T-helper 17 cell (primary cell): ENCODE results near the gene SLC26A1. TPM values are rescaled to one million over a fixed set of nuclear protein-coding genes. Genes with fewer than 3 reads are reported as not detected.

ENCODE experiments used
- ATAC-seq: fragments of 150-1000 bp; cut with Tn5 transposase; 2 replicates; pipeline ENCODE4 v1.10.0; 2021; ENCODE audit warnings: mild to moderate bottlenecking, moderate library complexity
- DNase-seq, 3 donors: peaks; one replicate each; pipeline versions ENCODE4 v3.0.0 to v3.0.0-alpha.2; 2020 to 2021
- H3K9me3 ChIP-seq: one replicate; pipeline ENCODE4 v1.7.0; 2013; ENCODE audit warnings: low read length, mild to moderate bottlenecking; ENCODE audit not compliant: control insufficient read depth, poor library complexity, severe bottlenecking
- H3K27ac Mint-ChIP-seq: one replicate; pipeline ENCODE4 v1.8.0; 2022; ENCODE audit warnings: mild to moderate bottlenecking, moderate library complexity, mixed read lengths
- H3K27me3 Mint-ChIP-seq: one replicate; pipeline ENCODE4 v1.8.0; 2022; ENCODE audit warnings: mixed read lengths
- H3K36me3 Mint-ChIP-seq: one replicate; pipeline ENCODE4 v1.8.0; 2022; ENCODE audit warnings: low read depth, mixed read lengths
- H3K4me1 Mint-ChIP-seq: one replicate; pipeline ENCODE4 v1.8.0; 2022; ENCODE audit warnings: mild to moderate bottlenecking, mixed read lengths
- H3K4me3 Mint-ChIP-seq: one replicate; pipeline ENCODE4 v1.8.0; 2022; ENCODE audit warnings: mild to moderate bottlenecking, moderate library complexity, mixed read lengths
- total RNA-seq, 4 donors: library from RNA in 2 of 4; stranded (reverse) in 2 of 4; gene quantifications; one replicate each; pipeline ENCODE4 v1.2.3 and lab custom pipeline; 2022 to 2026

Gene SLC26A1
- total RNA-seq, 2 donors from 2014 or later, result 0.21 TPM; not detected in 1

- Mint-ChIP-seq H3K4me1 (peaks cover 3% of the 10 kb centered on the region), H3K4me3 (no peak overlapping the region), H3K27me3 (no peaks in the 10 kb centered on the region), H3K27ac (no peak overlapping the region), H3K36me3 (no peaks in the 10 kb centered on the region)
- H3K9me3 ChIP-seq, result no peaks in the 10 kb centered on the region
- DNase-seq (no peak), ATAC-seq (no peak)
Measured at GRCh38 chr4:955161-955921, 37.9 kb downstream of the SLC26A1 start.

DNA sequence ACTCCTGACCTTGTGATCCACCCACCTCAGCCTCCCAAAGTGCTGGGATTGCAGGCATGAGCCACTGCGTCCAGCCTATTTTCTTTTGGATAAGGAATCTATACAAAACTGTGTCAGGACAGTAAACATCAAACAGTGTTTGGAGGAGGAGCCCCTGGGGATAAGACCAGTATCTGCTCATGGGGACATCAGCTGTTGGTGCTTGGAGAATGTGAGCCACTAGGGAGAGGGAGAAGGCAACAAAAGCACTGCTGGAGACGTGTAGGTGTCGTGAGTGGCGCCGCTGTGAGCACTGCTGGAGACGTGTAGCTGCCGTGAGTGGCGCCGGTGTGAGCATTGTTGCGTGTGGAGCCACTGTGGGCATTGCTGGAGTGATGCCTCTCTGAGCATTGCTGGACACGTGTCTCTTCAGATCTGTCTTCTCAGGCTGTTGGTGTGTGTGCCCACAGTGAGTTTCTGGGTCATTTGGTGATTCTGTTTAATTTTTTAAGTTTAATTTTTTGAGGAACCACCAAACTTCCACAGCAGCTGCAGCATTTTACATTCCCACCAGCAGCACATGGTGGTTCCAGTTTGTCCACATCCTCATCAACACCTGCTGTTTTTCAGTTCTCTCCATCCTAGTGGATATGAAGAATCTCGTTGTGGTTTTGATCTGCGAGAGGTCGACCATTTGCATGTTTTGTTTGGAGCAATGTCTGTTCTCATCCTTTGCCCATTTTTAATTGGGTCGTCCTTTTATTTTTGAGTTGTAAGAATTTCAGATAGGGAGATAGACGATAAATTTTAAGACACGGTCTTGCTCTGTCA is 38.8 kb downstream of the SLC26A1 start:
- DNase-seq, result no peak
- Mint-ChIP-seq H3K4me3 (no peak overlapping the region), H3K36me3 (no peaks in the 10 kb centered on the region)

DNA sequence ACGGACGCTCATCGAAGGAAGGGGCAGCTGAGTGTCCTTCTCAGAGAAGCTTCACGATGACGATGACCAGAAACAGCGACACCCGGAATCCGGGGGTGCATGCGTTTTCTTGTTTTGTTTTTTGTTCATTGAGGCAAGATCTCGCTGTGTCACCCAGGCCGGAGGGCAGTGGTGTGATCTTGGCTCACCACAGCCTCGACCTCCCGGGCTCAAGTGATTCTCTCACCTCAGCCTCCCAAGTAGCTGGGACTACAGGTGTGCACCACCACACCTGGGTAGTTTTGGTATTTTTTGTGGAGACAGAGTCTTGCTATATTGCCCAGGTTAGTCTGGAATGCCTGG is 39.7 kb downstream of the SLC26A1 start:
- H3K27me3 Mint-ChIP-seq, result no peaks in the 10 kb centered on the region
- ATAC-seq (no peak), DNase-seq (no peak)
- no peak overlapping the region for H3K4me3 Mint-ChIP-seq
- H3K9me3 ChIP-seq, result no peaks in the 10 kb centered on the region
- H3K4me1 Mint-ChIP-seq, result peaks cover 3% of the 10 kb centered on the region
- H3K27ac Mint-ChIP-seq, result no peak overlapping the region
- no peaks in the 10 kb centered on the region for H3K36me3 Mint-ChIP-seq

More for the DNA sequence above, 38.8 kb downstream of the SLC26A1 start:
- H3K9me3 ChIP-seq, result no peaks in the 10 kb centered on the region
- Mint-ChIP-seq H3K27ac (no peak overlapping the region), H3K4me1 (peaks cover 3% of the 10 kb centered on the region), H3K27me3 (no peaks in the 10 kb centered on the region)
- ATAC-seq, result no peak

DNA sequence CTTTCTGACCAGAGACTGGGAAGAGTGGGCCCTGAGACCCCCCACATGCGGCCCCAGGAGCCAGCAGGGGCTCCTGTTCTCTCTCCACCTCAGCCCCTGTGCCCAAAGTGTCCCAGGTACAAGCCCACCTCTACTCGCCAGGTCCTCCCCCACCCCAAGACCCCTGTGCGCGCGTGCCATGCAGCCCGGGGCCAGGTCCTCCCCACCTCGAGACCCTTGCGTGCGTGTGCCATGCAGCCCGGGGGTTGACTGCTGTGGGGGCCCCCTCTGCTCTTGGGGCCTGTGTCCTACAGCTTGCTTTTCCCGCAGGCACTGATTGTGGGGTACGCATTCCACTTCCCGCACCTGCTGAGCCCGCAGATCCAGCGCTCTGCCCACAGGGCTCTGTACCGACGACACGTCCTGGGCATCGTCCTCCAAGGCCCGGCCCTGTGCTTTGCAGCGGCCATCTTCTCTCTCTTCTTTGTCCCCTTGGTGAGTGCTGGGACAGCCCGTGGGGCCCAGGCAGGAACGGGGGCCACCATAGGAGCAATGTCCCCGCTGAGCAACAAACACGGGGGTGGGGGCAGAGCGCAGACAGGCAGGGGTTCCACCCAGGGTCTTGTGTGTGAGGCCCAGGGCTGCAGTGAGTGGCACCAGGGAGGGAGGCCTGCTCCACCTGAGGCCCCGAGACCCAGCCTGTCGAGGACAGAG is 40.2 kb downstream of the SLC26A1 start:
- Mint-ChIP-seq H3K27ac (no peak overlapping the region), H3K4me1 (peaks cover 3% of the 10 kb centered on the region), H3K4me3 (no peak overlapping the region), H3K36me3 (no peaks in the 10 kb centered on the region), H3K27me3 (no peaks in the 10 kb centered on the region)
- no peak for DNase-seq
- ATAC-seq, result no peak
- H3K9me3 ChIP-seq, result no peaks in the 10 kb centered on the region

GRCh38 chr4:951594-952468 is 41.4 kb downstream of the SLC26A1 start:
- Mint-ChIP-seq H3K4me1 (peaks cover 5% of the 10 kb centered on the region), H3K27ac (no peak overlapping the region), H3K36me3 (no peaks in the 10 kb centered on the region), H3K27me3 (no peaks in the 10 kb centered on the region), H3K4me3 (no peak overlapping the region)
- ATAC-seq (no peak), DNase-seq (no peak)
- H3K9me3 ChIP-seq, result no peaks in the 10 kb centered on the region

DNA sequence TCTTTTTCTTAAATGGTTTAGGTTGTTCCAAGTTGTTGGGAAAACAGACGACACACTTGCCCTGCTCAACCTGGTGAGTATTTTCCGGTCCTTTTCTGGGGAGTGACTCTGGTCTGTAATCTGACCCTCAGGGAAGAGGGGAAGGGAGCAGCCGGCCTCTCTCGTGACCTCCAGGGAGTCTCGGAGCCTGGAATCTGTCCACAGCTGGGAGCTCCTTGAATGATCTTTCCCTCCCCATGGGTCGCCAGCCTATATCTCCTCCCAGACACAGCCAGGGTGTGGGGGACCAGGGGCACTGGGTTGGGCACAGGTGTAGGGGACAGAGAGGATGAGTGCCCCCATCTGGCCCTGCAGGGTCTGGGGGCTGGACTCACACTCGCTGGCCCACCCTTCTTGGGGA is 42.0 kb downstream of the SLC26A1 start:
- no peak for DNase-seq
- no peaks in the 10 kb centered on the region for H3K9me3 ChIP-seq
- Mint-ChIP-seq H3K27me3 (no peaks in the 10 kb centered on the region), H3K27ac (no peak overlapping the region), H3K4me1 (peaks cover 4% of the 10 kb centered on the region), H3K4me3 (no peak overlapping the region), H3K36me3 (no peaks in the 10 kb centered on the region)
- no peak for ATAC-seq

DNA sequence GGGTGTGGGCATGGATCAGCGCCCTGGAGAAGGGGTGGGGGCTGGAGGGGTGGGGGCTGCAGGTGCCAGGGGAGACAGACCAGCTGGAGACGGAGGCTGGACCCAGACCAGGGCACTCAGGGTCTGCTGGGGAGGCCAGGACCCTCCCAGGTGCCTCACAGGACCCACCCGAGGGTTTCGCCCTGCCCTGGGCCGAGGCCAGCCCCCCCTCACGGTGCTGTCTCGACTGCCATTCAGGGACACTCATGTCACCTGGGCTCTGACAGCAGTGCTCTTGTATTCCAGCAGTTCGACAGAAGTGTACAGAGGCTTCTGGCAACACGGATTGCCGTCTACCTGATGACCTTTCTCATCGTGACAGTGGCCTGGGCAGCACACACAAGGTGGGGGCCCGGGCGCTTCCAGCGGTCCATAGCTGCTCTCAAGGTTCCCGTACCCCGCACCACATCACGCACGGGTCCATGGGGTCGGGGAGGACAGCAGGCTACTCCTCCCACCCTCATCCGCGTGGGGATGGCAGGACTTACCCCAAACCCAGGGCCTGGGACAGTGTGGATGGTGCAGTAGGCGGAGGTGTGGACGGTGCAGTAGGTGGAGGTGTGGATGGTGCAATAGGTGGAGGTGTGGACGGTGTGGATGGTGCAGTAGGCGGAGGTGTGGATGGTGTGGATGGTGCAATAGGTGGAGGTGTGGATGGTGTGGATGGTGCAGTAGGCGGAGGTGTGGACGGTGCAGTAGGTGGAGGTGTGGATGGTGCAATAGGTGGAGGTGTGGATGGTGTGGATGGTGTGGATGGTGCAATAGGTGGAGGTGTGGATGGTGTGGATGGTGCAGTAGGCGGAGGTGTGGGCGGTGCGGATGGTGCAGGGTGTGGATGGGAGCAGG is 42.8 kb downstream of the SLC26A1 start:
- Mint-ChIP-seq H3K4me1 (peaks cover 9% of the 10 kb centered on the region), H3K36me3 (no peaks in the 10 kb centered on the region), H3K27ac (no peak overlapping the region), H3K27me3 (no peaks in the 10 kb centered on the region), H3K4me3 (no peak overlapping the region)
- no peaks in the 10 kb centered on the region for H3K9me3 ChIP-seq
- ATAC-seq (no peak), DNase-seq (peak in 1 of 3 donors; percentile 7)

GRCh38 chr4:949656-950055 is 43.5 kb downstream of the SLC26A1 start:
- no peaks in the 10 kb centered on the region for H3K27me3 Mint-ChIP-seq
- ATAC-seq (no peak), DNase-seq (no peak)
- no peak overlapping the region for H3K4me3 Mint-ChIP-seq
- no peak overlapping the region for H3K27ac Mint-ChIP-seq
- H3K36me3 Mint-ChIP-seq, result no peaks in the 10 kb centered on the region
- no peaks in the 10 kb centered on the region for H3K9me3 ChIP-seq
- H3K4me1 Mint-ChIP-seq, result peaks cover 9% of the 10 kb centered on the region

- Mint-ChIP-seq H3K36me3 (no peaks in the 10 kb centered on the region), H3K27ac (no peak overlapping the region), H3K27me3 (no peaks in the 10 kb centered on the region), H3K4me1 (peaks cover 9% of the 10 kb centered on the region), H3K4me3 (no peak overlapping the region)
- ATAC-seq (no peak), DNase-seq (no peak)
- H3K9me3 ChIP-seq, result no peaks in the 10 kb centered on the region
Measured at GRCh38 chr4:948936-949300, 44.3 kb downstream of the SLC26A1 start.

DNA sequence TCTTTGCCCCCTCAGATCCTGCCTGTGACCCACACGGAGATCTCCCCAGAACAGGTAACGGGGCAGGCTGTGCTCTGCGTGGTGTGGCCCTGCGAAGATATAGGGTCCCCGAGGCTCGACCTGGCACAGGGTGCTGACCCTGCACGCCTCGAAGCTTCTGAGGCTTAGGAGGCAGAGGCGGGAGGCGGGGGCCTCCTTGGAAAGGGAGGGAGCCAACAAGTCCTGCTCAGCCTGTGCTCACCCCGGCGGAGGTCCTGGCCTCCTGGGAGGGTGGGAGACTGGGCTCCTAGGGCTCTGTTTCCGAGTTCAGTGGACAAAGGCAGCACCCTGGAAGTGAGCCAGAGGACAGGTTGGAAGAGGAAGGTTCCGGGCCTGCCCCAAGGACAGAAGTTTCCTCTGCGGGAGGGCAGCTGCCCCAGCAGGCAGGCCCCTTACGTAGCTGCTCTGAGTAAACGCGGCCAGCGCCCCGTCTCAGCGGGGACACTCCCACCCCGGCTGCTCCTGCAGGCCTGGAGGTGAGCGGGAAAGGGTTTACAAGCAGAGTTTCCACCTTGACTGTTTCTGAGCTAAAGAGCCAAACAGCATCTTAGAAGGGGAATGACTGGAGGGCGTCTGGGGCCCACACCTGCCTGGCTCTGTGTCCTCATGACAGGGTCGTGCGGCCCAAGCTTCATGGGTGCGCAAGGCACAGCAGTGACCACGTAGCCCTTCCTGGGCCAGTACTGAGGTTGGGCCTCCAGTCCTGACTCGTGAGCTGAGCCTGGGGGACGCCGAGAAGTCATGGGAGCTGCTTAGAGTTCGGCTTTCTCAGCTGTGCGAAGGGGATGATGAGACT is 44.9 kb downstream of the SLC26A1 start:
- Mint-ChIP-seq H3K4me1 (peaks cover 9% of the 10 kb centered on the region), H3K36me3 (no peaks in the 10 kb centered on the region), H3K4me3 (no peak overlapping the region), H3K27me3 (no peaks in the 10 kb centered on the region), H3K27ac (no peak overlapping the region)
- DNase-seq, result no peak
- H3K9me3 ChIP-seq, result no peaks in the 10 kb centered on the region
- ATAC-seq, result no peak

- no peaks in the 10 kb centered on the region for H3K27me3 Mint-ChIP-seq
- DNase-seq (peak in 1 of 3 donors; percentile 6), ATAC-seq (no peak)
- no peaks in the 10 kb centered on the region for H3K36me3 Mint-ChIP-seq
- no peaks in the 10 kb centered on the region for H3K9me3 ChIP-seq
- H3K4me3 Mint-ChIP-seq, result no peak overlapping the region
- peaks cover 11% of the 10 kb centered on the region for H3K4me1 Mint-ChIP-seq
- H3K27ac Mint-ChIP-seq, result no peak overlapping the region
Measured at GRCh38 chr4:947491-947971, 45.7 kb downstream of the SLC26A1 start.
